OCI-LY7 (cell line): Measurements from ENCODE around the gene IQGAP1.

Experiments
- EZH2phosphoT487 ChIP-seq: fragments of 200-600 bp; sonication (generic); IDR thresholded peaks from 2 replicates; pipeline ENCODE4 v1.6.1; 2018; ENCODE audit warnings: low read depth, borderline replicate concordance, mild to moderate bottlenecking, mixed run types, antibody characterized with exemption, low read length, moderate library complexity, mixed read lengths
- TF ChIP-seq, protein P1 (sequence below): fragments of 200-600 bp; sonication (generic); conservative IDR thresholded peaks from 2 replicates; pipeline ENCODE4 v1.5.1; 2014; ENCODE audit warnings: mild to moderate bottlenecking, antibody characterized with exemption, low read length, moderate library complexity, mixed read lengths

- TF ChIP-seq, protein P1, sequence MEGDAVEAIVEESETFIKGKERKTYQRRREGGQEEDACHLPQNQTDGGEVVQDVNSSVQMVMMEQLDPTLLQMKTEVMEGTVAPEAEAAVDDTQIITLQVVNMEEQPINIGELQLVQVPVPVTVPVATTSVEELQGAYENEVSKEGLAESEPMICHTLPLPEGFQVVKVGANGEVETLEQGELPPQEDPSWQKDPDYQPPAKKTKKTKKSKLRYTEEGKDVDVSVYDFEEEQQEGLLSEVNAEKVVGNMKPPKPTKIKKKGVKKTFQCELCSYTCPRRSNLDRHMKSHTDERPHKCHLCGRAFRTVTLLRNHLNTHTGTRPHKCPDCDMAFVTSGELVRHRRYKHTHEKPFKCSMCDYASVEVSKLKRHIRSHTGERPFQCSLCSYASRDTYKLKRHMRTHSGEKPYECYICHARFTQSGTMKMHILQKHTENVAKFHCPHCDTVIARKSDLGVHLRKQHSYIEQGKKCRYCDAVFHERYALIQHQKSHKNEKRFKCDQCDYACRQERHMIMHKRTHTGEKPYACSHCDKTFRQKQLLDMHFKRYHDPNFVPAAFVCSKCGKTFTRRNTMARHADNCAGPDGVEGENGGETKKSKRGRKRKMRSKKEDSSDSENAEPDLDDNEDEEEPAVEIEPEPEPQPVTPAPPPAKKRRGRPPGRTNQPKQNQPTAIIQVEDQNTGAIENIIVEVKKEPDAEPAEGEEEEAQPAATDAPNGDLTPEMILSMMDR, result no peak
- no peak for TF ChIP-seq EZH2phosphoT487
These were observed 53.0 kb downstream of the IQGAP1 start for GRCh38 chr15:90441027-90441426.
